HepG2 (cell line): ENCODE measurements around the gene MRPS2. TPM values are rescaled to one million over a fixed set of nuclear protein-coding genes. Genes with fewer than 3 reads are reported as not detected.

Source experiments
- CCDC6 ChIP-seq: sonication (generic); formaldehyde crosslinking; IDR thresholded peaks from 2 replicates; pipeline ENCODE4 v1.8.1; 2022; ENCODE audit warnings: mild to moderate bottlenecking, missing genetic modification reagents, moderate library complexity
- GFI1 ChIP-seq: sonication (generic); formaldehyde crosslinking; IDR thresholded peaks from 2 replicates; pipeline ENCODE4 v1.5.0; 2020; ENCODE audit warnings: missing genetic modification reagents, mild to moderate bottlenecking, borderline replicate concordance
- HINFP ChIP-seq: sonication (generic); formaldehyde crosslinking; IDR thresholded peaks from 2 replicates; pipeline ENCODE4 v1.4.0; 2020; ENCODE audit warnings: low read depth, mild to moderate bottlenecking, missing genetic modification reagents
- MED1 ChIP-seq: sonication (generic); formaldehyde crosslinking; IDR thresholded peaks from 2 replicates; pipeline ENCODE4 v1.4.0; 2020; ENCODE audit warnings: missing genetic modification reagents
- MIER3 ChIP-seq: IDR thresholded peaks from 2 replicates; pipeline ENCODE4 v1.6.1; 2016; ENCODE audit warnings: missing compliant biosample characterization, borderline replicate concordance
- MYNN ChIP-seq: sonication (generic); formaldehyde crosslinking; IDR thresholded peaks from 2 replicates; pipeline ENCODE4 v1.4.0; 2020; ENCODE audit warnings: mild to moderate bottlenecking, low read depth, missing genetic modification reagents
- NR2C2 ChIP-seq: sonication (generic); formaldehyde crosslinking; IDR thresholded peaks from 2 replicates; pipeline ENCODE4 v1.4.0; 2020; ENCODE audit warnings: missing genetic modification reagents, mild to moderate bottlenecking, moderate library complexity, borderline replicate concordance
- PCBP1 ChIP-seq: fragments of 200-400 bp; formaldehyde crosslinking; IDR thresholded peaks from 2 replicates; pipeline ENCODE4 v1.6.1; 2017; ENCODE audit warnings: mild to moderate bottlenecking, low read depth, low read length, borderline replicate concordance
- RBM22 ChIP-seq: fragments of 200-400 bp; formaldehyde crosslinking; optimal IDR thresholded peaks from 2 replicates; pipeline ENCODE3; 2017; ENCODE audit warnings: mild to moderate bottlenecking, low read length, moderate library complexity
- RFXAP ChIP-seq: sonication (generic); formaldehyde crosslinking; IDR thresholded peaks from 2 replicates; pipeline ENCODE4 v1.4.0; 2020; ENCODE audit warnings: missing genetic modification reagents, borderline replicate concordance
- SIN3A ChIP-seq: IDR thresholded peaks from 2 replicates; pipeline ENCODE4 v1.6.1; 2011; ENCODE audit warnings: low read depth, mild to moderate bottlenecking, control low read depth, low read length, borderline replicate concordance
- SRF ChIP-seq: IDR thresholded peaks from 2 replicates; pipeline ENCODE4 v1.6.1; 2011; ENCODE audit warnings: mild to moderate bottlenecking, low read depth, low read length, moderate library complexity
- ZFP91 ChIP-seq: sonication (generic); formaldehyde crosslinking; IDR thresholded peaks from 2 replicates; pipeline ENCODE4 v1.9.0; 2022; ENCODE audit warnings: missing genetic modification reagents, mild to moderate bottlenecking, borderline replicate concordance
- ZMYM4 ChIP-seq: sonication (generic); formaldehyde crosslinking; IDR thresholded peaks from 2 replicates; pipeline ENCODE4 v1.8.1; 2023; ENCODE audit warnings: mild to moderate bottlenecking, missing genetic modification reagents
- ZNF205 ChIP-seq: IDR thresholded peaks from 2 replicates; pipeline ENCODE4 v1.6.1; 2018; ENCODE audit warnings: missing biosample characterization, missing genetic modification reagents
- ZNF292 ChIP-seq: sonication (generic); formaldehyde crosslinking; IDR thresholded peaks from 2 replicates; pipeline ENCODE4 v1.8.1; 2022; ENCODE audit warnings: mild to moderate bottlenecking, low read depth, missing genetic modification reagents, borderline replicate concordance
- ZNF331 ChIP-seq: sonication (generic); formaldehyde crosslinking; IDR thresholded peaks from 2 replicates; pipeline ENCODE4 v1.4.0; 2020; ENCODE audit warnings: missing genetic modification reagents
- ZNF772 ChIP-seq: sonication (generic); formaldehyde crosslinking; IDR thresholded peaks from 2 replicates; pipeline ENCODE4 v1.5.0; 2020; ENCODE audit warnings: mild to moderate bottlenecking, missing genetic modification reagents
- polyA plus RNA-seq, 8 experiments: library from polyadenylated mRNA; depleted of rRNA in 3 of 8; stranded (reverse) in 7 of 8; unstranded in 1 of 8; fragments of >200 nt; fragmentation: Illumina TruSeq in 4 of 8; extraction: Trizol in 4 of 8; gene quantifications; 2 replicates each; pipeline versions ENCODE4 v1.2.1 to v1.2.3, GENCODE V29; 2011 to 2016; ENCODE audit warnings: low read depth in 4 of 8, missing spikeins in 1 of 8, mixed read lengths in 1 of 8; ENCODE audit not compliant: insufficient read depth in 1 of 8
- total RNA-seq, 5 experiments: library from RNA; depleted of rRNA; stranded (reverse); fragments of >200 nt; fragmentation: Illumina TruSeq; extraction: Trizol; gene quantifications; 2 replicates each; pipeline ENCODE4 v1.2.3, GENCODE V29; 2016; ENCODE audit warnings: low read depth in 1 of 5
- TF ChIP-seq, protein P1 (sequence below): sonication (generic); formaldehyde crosslinking; IDR thresholded peaks from 2 replicates; pipeline ENCODE4 v1.5.0; 2020; ENCODE audit warnings: mild to moderate bottlenecking, missing genetic modification reagents, borderline replicate concordance
- TF ChIP-seq, protein P2 (sequence below): sonication (generic); formaldehyde crosslinking; IDR thresholded peaks from 2 replicates; pipeline ENCODE4 v1.4.0; 2020; ENCODE audit warnings: missing genetic modification reagents

Gene MRPS2
- total and polyA plus RNA-seq, 2 of the 13 experiments (the other 11 are each of a cell fraction or from before 2014, with no cell fraction given), result 44.4 to 86.7 TPM

DNA sequence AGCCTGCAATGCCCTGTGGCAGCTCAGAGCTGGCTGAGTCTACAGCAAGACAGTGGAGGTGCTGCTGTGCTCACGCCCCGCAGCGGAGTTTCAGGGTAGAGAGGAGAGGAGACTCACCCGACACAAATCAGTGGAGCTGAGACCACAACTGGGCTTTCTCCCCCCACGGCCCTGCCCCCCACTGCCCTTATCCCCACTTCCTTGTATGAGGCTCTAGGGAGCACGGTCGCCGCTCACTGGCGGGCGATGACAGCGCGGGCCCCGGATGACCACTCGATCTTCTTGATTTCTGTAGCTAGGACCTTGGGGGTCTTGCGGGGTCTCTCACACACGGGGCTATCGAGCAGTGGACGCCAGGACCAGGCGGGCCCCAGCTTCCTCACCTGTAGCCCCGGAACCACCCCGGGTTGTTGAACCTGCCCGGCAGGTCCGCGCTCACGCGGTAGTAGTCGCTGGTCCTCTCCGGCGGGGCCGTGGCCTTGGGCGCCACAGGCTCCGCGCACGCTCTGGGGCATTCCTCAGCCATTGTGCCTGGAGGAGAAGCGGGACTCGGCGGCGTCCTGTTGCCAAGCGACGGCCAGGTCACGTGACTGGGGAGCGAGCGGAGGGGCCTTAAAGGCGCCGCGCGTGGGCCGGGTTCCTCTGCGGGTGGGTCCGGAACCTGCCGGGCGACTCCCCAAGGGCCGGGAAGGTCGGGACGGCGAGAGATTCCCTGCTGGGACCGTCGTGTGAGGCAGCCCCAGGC is 984 bp upstream of the MRPS2 start (continued):
- TF ChIP-seq NR2C2 (peak; percentile 19; the same call in 1 of the 2 replicates), ZNF331 (0 out of 2 replicates have a peak, but pooled peaks have one; percentile 10), ZFP91 (CRISPR knock-in tag) (peak; percentile 100), GFI1 (CRISPR knock-in tag) (peak; percentile 27; the same call in 1 of the 2 replicates), RFXAP (CRISPR knock-in tag) (peak; percentile 38; the same call in 1 of the 2 replicates), PCBP1 (0 out of 2 replicates have a peak, but pooled peaks have one; percentile 50), ZMYM4 (CRISPR knock-in tag) (0 out of 2 replicates have a peak, but pooled peaks have one; percentile 38), SIN3A (peak; percentile 97), MIER3 (CRISPR knock-in tag) (0 out of 2 replicates have a peak, but pooled peaks have one; percentile 31), ZNF292 (CRISPR knock-in tag) (no peak), ZNF772 (CRISPR knock-in tag) (0 out of 2 replicates have a peak, but pooled peaks have one; percentile 9), CCDC6 (CRISPR knock-in tag) (peak; percentile 70; the same call in 1 of the 2 replicates), SRF (no peak), RBM22 (peak; percentile 82), HINFP (CRISPR knock-in tag) (0 out of 2 replicates have a peak, but pooled peaks have one; percentile 27), MYNN (CRISPR knock-in tag) (0 out of 2 replicates have a peak, but pooled peaks have one; percentile 71), MED1 (0 out of 2 replicates have a peak, but pooled peaks have one; percentile 17), ZNF205 (CRISPR knock-in tag) (0 out of 2 replicates have a peak, but pooled peaks have one; percentile 33)
- TF ChIP-seq, protein P1, sequence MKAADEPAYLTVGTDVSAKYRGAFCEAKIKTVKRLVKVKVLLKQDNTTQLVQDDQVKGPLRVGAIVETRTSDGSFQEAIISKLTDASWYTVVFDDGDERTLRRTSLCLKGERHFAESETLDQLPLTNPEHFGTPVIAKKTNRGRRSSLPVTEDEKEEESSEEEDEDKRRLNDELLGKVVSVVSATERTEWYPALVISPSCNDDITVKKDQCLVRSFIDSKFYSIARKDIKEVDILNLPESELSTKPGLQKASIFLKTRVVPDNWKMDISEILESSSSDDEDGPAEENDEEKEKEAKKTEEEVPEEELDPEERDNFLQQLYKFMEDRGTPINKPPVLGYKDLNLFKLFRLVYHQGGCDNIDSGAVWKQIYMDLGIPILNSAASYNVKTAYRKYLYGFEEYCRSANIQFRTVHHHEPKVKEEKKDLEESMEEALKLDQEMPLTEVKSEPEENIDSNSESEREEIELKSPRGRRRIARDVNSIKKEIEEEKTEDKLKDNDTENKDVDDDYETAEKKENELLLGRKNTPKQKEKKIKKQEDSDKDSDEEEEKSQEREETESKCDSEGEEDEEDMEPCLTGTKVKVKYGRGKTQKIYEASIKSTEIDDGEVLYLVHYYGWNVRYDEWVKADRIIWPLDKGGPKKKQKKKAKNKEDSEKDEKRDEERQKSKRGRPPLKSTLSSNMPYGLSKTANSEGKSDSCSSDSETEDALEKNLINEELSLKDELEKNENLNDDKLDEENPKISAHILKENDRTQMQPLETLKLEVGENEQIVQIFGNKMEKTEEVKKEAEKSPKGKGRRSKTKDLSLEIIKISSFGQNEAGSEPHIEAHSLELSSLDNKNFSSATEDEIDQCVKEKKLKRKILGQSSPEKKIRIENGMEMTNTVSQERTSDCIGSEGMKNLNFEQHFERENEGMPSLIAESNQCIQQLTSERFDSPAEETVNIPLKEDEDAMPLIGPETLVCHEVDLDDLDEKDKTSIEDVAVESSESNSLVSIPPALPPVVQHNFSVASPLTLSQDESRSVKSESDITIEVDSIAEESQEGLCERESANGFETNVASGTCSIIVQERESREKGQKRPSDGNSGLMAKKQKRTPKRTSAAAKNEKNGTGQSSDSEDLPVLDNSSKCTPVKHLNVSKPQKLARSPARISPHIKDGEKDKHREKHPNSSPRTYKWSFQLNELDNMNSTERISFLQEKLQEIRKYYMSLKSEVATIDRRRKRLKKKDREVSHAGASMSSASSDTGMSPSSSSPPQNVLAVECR (CRISPR knock-in tag), result peak; percentile 97
- TF ChIP-seq, protein P2, sequence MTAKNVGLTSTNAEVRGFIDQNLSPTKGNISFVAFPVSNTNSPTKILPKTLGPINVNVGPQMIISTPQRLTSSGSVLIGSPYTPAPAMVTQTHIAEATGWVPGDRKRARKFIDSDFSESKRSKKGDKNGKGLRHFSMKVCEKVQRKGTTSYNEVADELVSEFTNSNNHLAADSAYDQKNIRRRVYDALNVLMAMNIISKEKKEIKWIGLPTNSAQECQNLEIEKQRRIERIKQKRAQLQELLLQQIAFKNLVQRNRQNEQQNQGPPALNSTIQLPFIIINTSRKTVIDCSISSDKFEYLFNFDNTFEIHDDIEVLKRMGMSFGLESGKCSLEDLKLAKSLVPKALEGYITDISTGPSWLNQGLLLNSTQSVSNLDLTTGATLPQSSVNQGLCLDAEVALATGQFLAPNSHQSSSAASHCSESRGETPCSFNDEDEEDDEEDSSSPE (CRISPR knock-in tag), result peak; percentile 67
